ENCODE measurements around the gene PLAC1.

PLAC1 gene

GRCh38 chrX:134526399-134526798 lies 131.9 kb downstream of the PLAC1 start:
- DNase-seq (ENCODE audit: low read depth, low spot score) = no peak
- no CpG with 5 or more reads among the region's 5 CpGs for WGBS (ENCODE audit: insufficient coverage, insufficient read length)
- no peaks in the 10 kb centered on the region for H3K9me3 ChIP-seq (ENCODE audit: control insufficient read depth, insufficient read depth, low read length)
- H3K4me1 ChIP-seq (ENCODE audit: control insufficient read depth, insufficient read depth, low read length) = 0 out of 2 replicates have a peak, but pooled peaks cover 2% of the 10 kb centered on the region
- H3K4me3 ChIP-seq (ENCODE audit: low read length) = no peak overlapping the region
- no peaks in the 10 kb centered on the region for H3K27me3 ChIP-seq (ENCODE audit: control insufficient read depth, insufficient read depth, low read length)
- no peaks in the 10 kb centered on the region for H3K36me3 ChIP-seq (ENCODE audit: control insufficient read depth, insufficient read depth, low read length)
- no peak overlapping the region for H3K27ac ChIP-seq (ENCODE audit: low read length)

GRCh38 chrX:134525086-134525792 lies 133.0 kb downstream of the PLAC1 start:
- no peak for DNase-seq (ENCODE audit: low read depth, low spot score)
- no peaks in the 10 kb centered on the region for H3K27me3 ChIP-seq (ENCODE audit: control insufficient read depth, insufficient read depth, low read length)
- no peak overlapping the region for H3K27ac ChIP-seq (ENCODE audit: low read length)
- H3K9me3 ChIP-seq (ENCODE audit: control insufficient read depth, insufficient read depth, low read length) = no peaks in the 10 kb centered on the region
- no peaks in the 10 kb centered on the region for H3K36me3 ChIP-seq (ENCODE audit: control insufficient read depth, insufficient read depth, low read length)
- no peak overlapping the region for H3K4me3 ChIP-seq (ENCODE audit: low read length)
- H3K4me1 ChIP-seq (ENCODE audit: control insufficient read depth, insufficient read depth, low read length) = 0 out of 2 replicates have a peak, but pooled peaks cover 2% of the 10 kb centered on the region
- no CpG with 5 or more reads among the region's 15 CpGs for WGBS (ENCODE audit: insufficient coverage, insufficient read length)

- H3K36me3 ChIP-seq (ENCODE audit: control insufficient read depth, insufficient read depth, low read length) = no peaks in the 10 kb centered on the region
- no peak overlapping the region for H3K4me3 ChIP-seq (ENCODE audit: low read length)
- DNase-seq (ENCODE audit: low read depth, low spot score) = no peak
- no peaks in the 10 kb centered on the region for H3K27me3 ChIP-seq (ENCODE audit: control insufficient read depth, insufficient read depth, low read length)
- no CpG with 5 or more reads among the region's 6 CpGs for WGBS (ENCODE audit: insufficient coverage, insufficient read length)
- no peak overlapping the region for H3K27ac ChIP-seq (ENCODE audit: low read length)
- no peaks in the 10 kb centered on the region for H3K9me3 ChIP-seq (ENCODE audit: control insufficient read depth, insufficient read depth, low read length)
- 0 out of 2 replicates have a peak, but pooled peaks cover 2% of the 10 kb centered on the region for H3K4me1 ChIP-seq (ENCODE audit: control insufficient read depth, insufficient read depth, low read length)
These were observed 134.1 kb downstream of the PLAC1 start for GRCh38 chrX:134524181-134524580.

GRCh38 chrX:134520860-134521390 lies 137.3 kb downstream of the PLAC1 start:
- no peak overlapping the region for H3K4me3 ChIP-seq (ENCODE audit: low read length)
- H3K36me3 ChIP-seq (ENCODE audit: control insufficient read depth, insufficient read depth, low read length) = no peaks in the 10 kb centered on the region
- H3K27ac ChIP-seq (ENCODE audit: low read length) = no peak overlapping the region
- no peaks in the 10 kb centered on the region for H3K9me3 ChIP-seq (ENCODE audit: control insufficient read depth, insufficient read depth, low read length)
- WGBS (ENCODE audit: insufficient coverage, insufficient read length) = no CpG with 5 or more reads among the region's 3 CpGs
- no peaks in the 10 kb centered on the region for H3K4me1 ChIP-seq (ENCODE audit: control insufficient read depth, insufficient read depth, low read length)
- DNase-seq (ENCODE audit: low read depth, low spot score) = peak; percentile 35
- H3K27me3 ChIP-seq (ENCODE audit: control insufficient read depth, insufficient read depth, low read length) = no peaks in the 10 kb centered on the region
